Activated CD4-positive, alpha-beta T cell treated with anti-CD3 and anti-CD28 coated beads, Interleukin-2, amount 10 ng/mL, durations not matched to agents 24 days and 14 days (primary cell): ENCODE data around the gene ATP6V0C. TPM values are rescaled to one million over a fixed set of nuclear protein-coding genes. Genes with fewer than 3 reads are reported as not detected.

Experiments used
- DNase-seq: peaks from one replicate; pipeline ENCODE4 v3.0.0; 2022
- H3K27ac Mint-ChIP-seq: one replicate; pipeline ENCODE4 v1.8.0; 2022; ENCODE audit warnings: mild to moderate bottlenecking, mixed read lengths
- H3K27me3 Mint-ChIP-seq: one replicate; pipeline ENCODE4 v1.8.0; 2022; ENCODE audit warnings: mixed read lengths
- H3K36me3 Mint-ChIP-seq: one replicate; pipeline ENCODE4 v1.8.0; 2022; ENCODE audit warnings: low read depth, mild to moderate bottlenecking, mixed read lengths
- H3K4me1 Mint-ChIP-seq: one replicate; pipeline ENCODE4 v1.8.0; 2021; ENCODE audit warnings: mixed read lengths
- H3K4me3 Mint-ChIP-seq: one replicate; pipeline ENCODE4 v1.8.0; 2022; ENCODE audit warnings: mild to moderate bottlenecking, moderate library complexity, mixed read lengths
- H3K9me3 Mint-ChIP-seq: one replicate; pipeline ENCODE4 v1.8.0; 2021; ENCODE audit warnings: mixed read lengths
- intact Hi-C: fragments of 100-400 bp; cut with micrococcal nuclease; formaldehyde crosslinking; loops from one replicate; pipeline ENCODE4 v1.15.1; 2023
- total RNA-seq: library from RNA; stranded (reverse); gene quantifications from 2 replicates; pipeline ENCODE4 v1.2.3, GENCODE V29; 2022

ATP6V0C gene
- total RNA-seq, 1 donor from 2014 or later = 105 TPM

GRCh38 chr16:2490190-2491105, 23.3 kb upstream of the ATP6V0C start:
- Mint-ChIP-seq H3K27ac (no peak overlapping the region), H3K4me3 (no peak overlapping the region), H3K27me3 (no peaks in the 10 kb centered on the region), H3K36me3 (no peaks in the 10 kb centered on the region), H3K9me3 (no peaks in the 10 kb centered on the region), H3K4me1 (peaks cover 13% of the 10 kb centered on the region)
- DNase-seq = no peak
- intact Hi-C loops = no loop called here

DNA sequence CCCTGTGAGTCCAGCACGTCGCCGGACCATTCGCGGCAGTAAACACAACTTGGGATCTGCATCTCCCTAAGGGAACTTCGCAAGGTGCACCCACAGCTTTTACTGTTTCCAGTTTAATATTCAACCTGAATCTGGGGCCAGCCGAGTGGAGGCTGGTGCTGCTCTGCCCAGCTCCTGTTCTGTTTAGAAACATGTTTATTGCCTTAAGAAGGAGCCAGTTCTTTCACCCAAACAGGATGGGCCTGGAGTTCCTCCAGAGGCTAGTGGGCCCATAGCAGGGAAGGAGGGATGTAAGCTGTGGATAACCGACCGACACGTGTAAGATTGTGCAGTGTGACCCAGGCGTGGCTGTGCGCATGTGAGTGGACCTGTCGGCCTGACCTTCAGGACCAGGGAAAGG, 21.5 kb upstream of the ATP6V0C start:
- Mint-ChIP-seq H3K9me3 (no peaks in the 10 kb centered on the region), H3K4me1 (peaks cover 6% of the 10 kb centered on the region), H3K27ac (no peak overlapping the region), H3K4me3 (no peak overlapping the region), H3K36me3 (no peaks in the 10 kb centered on the region), H3K27me3 (no peaks in the 10 kb centered on the region)
- DNase-seq = no peak
- intact Hi-C loops = no loop called here

GRCh38 chr16:2493605-2494004, 20.1 kb upstream of the ATP6V0C start:
- H3K27me3 Mint-ChIP-seq = no peaks in the 10 kb centered on the region
- H3K36me3 Mint-ChIP-seq = no peaks in the 10 kb centered on the region
- intact Hi-C loops = no loop called here
- no peaks in the 10 kb centered on the region for H3K9me3 Mint-ChIP-seq
- no peak for DNase-seq
- no peak overlapping the region for H3K4me3 Mint-ChIP-seq
- H3K27ac Mint-ChIP-seq = no peak overlapping the region
- H3K4me1 Mint-ChIP-seq = no peaks in the 10 kb centered on the region

DNA sequence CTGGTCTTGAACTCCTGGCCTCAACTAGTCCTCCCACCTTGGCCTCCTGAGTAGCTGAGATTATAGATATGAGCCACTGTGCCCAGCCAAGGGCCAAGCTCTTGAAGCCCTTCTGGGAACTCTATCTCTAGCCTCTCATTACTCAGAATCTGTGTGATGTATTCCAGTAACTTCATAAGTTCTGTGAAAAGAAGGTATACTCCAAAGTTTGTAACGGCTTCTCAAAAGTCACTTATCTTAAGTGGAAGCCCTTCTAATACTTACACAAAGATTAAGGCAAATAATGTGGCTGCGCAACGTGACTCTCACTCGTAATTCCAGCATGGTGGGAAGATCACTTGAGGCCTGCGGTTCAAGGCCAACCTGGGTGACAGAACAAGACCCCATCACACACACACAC, 19.1 kb upstream of the ATP6V0C start:
- no peaks in the 10 kb centered on the region for H3K36me3 Mint-ChIP-seq
- no peaks in the 10 kb centered on the region for H3K4me1 Mint-ChIP-seq
- H3K9me3 Mint-ChIP-seq = no peaks in the 10 kb centered on the region
- no peak overlapping the region for H3K27ac Mint-ChIP-seq
- H3K4me3 Mint-ChIP-seq = no peak overlapping the region
- intact Hi-C loops = no loop called here
- no peaks in the 10 kb centered on the region for H3K27me3 Mint-ChIP-seq
- no peak for DNase-seq

DNA sequence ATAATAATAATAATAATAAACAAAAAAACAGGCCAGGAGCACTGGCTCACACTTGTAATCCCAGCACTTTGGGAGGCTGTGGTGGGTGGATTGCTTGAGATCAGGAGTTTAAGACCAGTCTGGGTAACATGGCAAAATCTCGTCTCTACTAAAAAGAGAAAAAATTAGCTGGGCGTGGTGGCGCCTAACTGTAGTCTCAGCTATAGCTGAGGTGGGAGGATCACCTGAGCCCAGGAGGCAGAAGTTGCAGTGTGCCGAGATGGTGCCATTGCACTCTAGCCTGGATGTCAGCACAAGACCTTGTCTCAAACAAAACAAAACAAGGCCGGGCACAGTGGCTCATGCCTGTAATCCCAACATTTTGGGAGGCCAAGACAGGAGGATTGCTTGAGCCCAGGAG, 18.7 kb upstream of the ATP6V0C start:
- no peak overlapping the region for H3K27ac Mint-ChIP-seq
- H3K9me3 Mint-ChIP-seq = no peaks in the 10 kb centered on the region
- no peaks in the 10 kb centered on the region for H3K27me3 Mint-ChIP-seq
- no peaks in the 10 kb centered on the region for H3K4me1 Mint-ChIP-seq
- H3K36me3 Mint-ChIP-seq = no peaks in the 10 kb centered on the region
- no peak for DNase-seq
- no peak overlapping the region for H3K4me3 Mint-ChIP-seq
- intact Hi-C loops = no loop called here

- Mint-ChIP-seq H3K9me3 (no peaks in the 10 kb centered on the region), H3K27ac (no peak overlapping the region), H3K4me1 (no peaks in the 10 kb centered on the region), H3K4me3 (no peak overlapping the region), H3K27me3 (no peaks in the 10 kb centered on the region), H3K36me3 (no peaks in the 10 kb centered on the region)
- intact Hi-C loops = no loop called here
- DNase-seq = no peak
Measured at GRCh38 chr16:2496223-2497115, 17.3 kb upstream of the ATP6V0C start.

DNA sequence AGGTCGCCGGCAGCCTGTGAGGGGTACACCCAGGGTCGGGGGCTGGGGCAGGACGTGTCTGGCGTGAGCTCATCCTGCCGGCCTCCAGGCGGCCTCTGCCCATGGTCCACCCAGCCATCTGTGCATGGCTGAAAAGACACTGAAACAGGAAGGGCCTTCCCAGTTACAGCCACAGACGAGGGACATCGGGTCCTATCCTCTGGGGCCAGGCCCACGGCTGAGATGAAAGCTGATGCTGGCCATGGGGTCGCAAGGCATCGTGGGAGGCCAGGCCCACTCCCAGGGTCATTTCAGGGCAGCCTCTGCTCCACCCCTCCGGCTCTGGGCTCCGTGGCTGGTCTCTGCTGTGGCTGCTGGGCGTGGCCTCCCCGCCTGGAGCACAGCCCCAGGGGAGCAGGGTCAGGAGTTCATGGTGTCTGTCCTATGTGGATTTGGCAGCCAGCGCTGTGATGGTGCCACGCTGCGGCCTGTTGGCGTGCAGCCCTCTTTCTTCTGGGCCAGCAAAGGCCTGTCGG, 16.6 kb upstream of the ATP6V0C start:
- Mint-ChIP-seq H3K9me3 (no peaks in the 10 kb centered on the region), H3K4me3 (no peak overlapping the region), H3K27me3 (no peaks in the 10 kb centered on the region), H3K36me3 (no peaks in the 10 kb centered on the region), H3K4me1 (no peaks in the 10 kb centered on the region), H3K27ac (no peak overlapping the region)
- DNase-seq = no peak
- intact Hi-C loops = no loop called here

GRCh38 chr16:2497695-2498484, 15.9 kb upstream of the ATP6V0C start:
- no peaks in the 10 kb centered on the region for H3K36me3 Mint-ChIP-seq
- no peak overlapping the region for H3K27ac Mint-ChIP-seq
- intact Hi-C loops = no loop called here
- H3K4me1 Mint-ChIP-seq = no peaks in the 10 kb centered on the region
- DNase-seq = no peak
- no peaks in the 10 kb centered on the region for H3K27me3 Mint-ChIP-seq
- H3K4me3 Mint-ChIP-seq = no peak overlapping the region
- no peaks in the 10 kb centered on the region for H3K9me3 Mint-ChIP-seq

- H3K4me3 Mint-ChIP-seq = no peak overlapping the region
- H3K4me1 Mint-ChIP-seq = no peaks in the 10 kb centered on the region
- DNase-seq = no peak
- intact Hi-C loops = no loop called here
- no peak overlapping the region for H3K27ac Mint-ChIP-seq
- no peaks in the 10 kb centered on the region for H3K9me3 Mint-ChIP-seq
- no peaks in the 10 kb centered on the region for H3K27me3 Mint-ChIP-seq
- no peaks in the 10 kb centered on the region for H3K36me3 Mint-ChIP-seq
Measured at GRCh38 chr16:2498531-2499253, 15.1 kb upstream of the ATP6V0C start.

- no peak overlapping the region for H3K27ac Mint-ChIP-seq
- intact Hi-C loops = no loop called here
- no peak for DNase-seq
- no peaks in the 10 kb centered on the region for H3K27me3 Mint-ChIP-seq
- H3K4me3 Mint-ChIP-seq = no peak overlapping the region
- H3K9me3 Mint-ChIP-seq = no peaks in the 10 kb centered on the region
- H3K36me3 Mint-ChIP-seq = no peaks in the 10 kb centered on the region
- H3K4me1 Mint-ChIP-seq = no peaks in the 10 kb centered on the region
Measured at GRCh38 chr16:2499454-2499853, 14.3 kb upstream of the ATP6V0C start.

- no peak overlapping the region for H3K27ac Mint-ChIP-seq
- H3K4me1 Mint-ChIP-seq = no peaks in the 10 kb centered on the region
Measured at GRCh38 chr16:2499890-2500429, 13.8 kb upstream of the ATP6V0C start.

DNA sequence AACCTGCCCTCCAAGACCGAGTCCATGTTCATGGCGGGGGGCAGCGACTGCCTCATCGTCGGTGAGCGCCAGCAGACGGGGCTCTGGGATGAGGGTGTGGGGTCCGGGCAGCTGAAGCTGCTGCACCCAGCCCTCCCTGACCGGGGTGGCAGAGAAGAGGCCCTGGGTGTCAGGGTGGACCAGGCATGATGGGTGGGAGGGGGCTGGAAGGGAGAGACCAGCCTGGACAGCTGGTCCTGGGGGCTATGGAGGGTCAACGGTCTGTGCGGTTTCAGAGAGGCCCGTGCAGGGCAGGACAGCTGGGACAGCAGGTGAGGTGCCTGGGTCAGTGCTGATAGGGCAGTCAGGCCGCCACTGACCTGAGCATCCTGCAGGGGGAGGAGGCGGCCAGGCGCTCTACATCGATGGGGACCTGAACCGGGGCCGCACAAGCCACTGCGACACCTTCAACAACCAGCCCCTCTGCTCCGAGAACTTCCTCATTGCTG, 13.3 kb upstream of the ATP6V0C start:
- Mint-ChIP-seq H3K27me3 (no peaks in the 10 kb centered on the region), H3K4me1 (no peaks in the 10 kb centered on the region), H3K36me3 (no peaks in the 10 kb centered on the region), H3K27ac (no peak overlapping the region), H3K9me3 (no peaks in the 10 kb centered on the region), H3K4me3 (no peak overlapping the region)
- no peak for DNase-seq
- intact Hi-C loops = loop anchor here (2.0 to 5.0 kb wide), 2 partner anchors 26 to 68 kb away; partner anchors contain the start of gene TBC1D24

More at GRCh38 chr16:2499890-2500429, 13.8 kb upstream of the ATP6V0C start:
- intact Hi-C loops = loop anchor here (2.0 to 5.0 kb wide), 2 partner anchors 25 to 68 kb away; partner anchors contain the start of gene TBC1D24
- H3K9me3 Mint-ChIP-seq = no peaks in the 10 kb centered on the region
- H3K4me3 Mint-ChIP-seq = no peak overlapping the region
- no peaks in the 10 kb centered on the region for H3K36me3 Mint-ChIP-seq
- no peaks in the 10 kb centered on the region for H3K27me3 Mint-ChIP-seq
- DNase-seq = no peak
